GM12875 (cell line): Measurements from ENCODE around the gene KCNG2.

Source experiments
- H3K4me3 ChIP-seq: one replicate; pipeline ENCODE4 v1.5.1; 2011; ENCODE audit warnings: low read depth, low read length, control low read depth
- CTCF ChIP-seq: IDR thresholded peaks from 2 replicates; pipeline ENCODE4 v1.5.1; 2011; ENCODE audit warnings: low read depth, mild to moderate bottlenecking, control low read depth, inconsistent platforms, low read length, moderate library complexity, borderline replicate concordance; ENCODE audit not compliant: insufficient read depth

KCNG2 gene

GRCh38 chr18:79916546-79917168, 118.9 kb downstream of the KCNG2 start:
- TF ChIP-seq CTCF: no peak
- no peak overlapping the region for H3K4me3 ChIP-seq

GRCh38 chr18:79917169-79917852, 119.6 kb downstream of the KCNG2 start:
- no peak for TF ChIP-seq CTCF
- H3K4me3 ChIP-seq: no peak overlapping the region

- TF ChIP-seq CTCF: no peak
- no peak overlapping the region for H3K4me3 ChIP-seq
These were observed 120.3 kb downstream of the KCNG2 start for GRCh38 chr18:79917853-79918614.

- TF ChIP-seq CTCF: no peak
These were observed 120.9 kb downstream of the KCNG2 start for GRCh38 chr18:79918615-79919011.

GRCh38 chr18:79919089-79919488, 121.4 kb downstream of the KCNG2 start:
- TF ChIP-seq CTCF: no peak
- no peak overlapping the region for H3K4me3 ChIP-seq

More at GRCh38 chr18:79918615-79919011, 120.9 kb downstream of the KCNG2 start:
- H3K4me3 ChIP-seq: no peak overlapping the region

- H3K4me3 ChIP-seq: no peak overlapping the region
- TF ChIP-seq CTCF: no peak
These were observed 124.5 kb downstream of the KCNG2 start for GRCh38 chr18:79921984-79922965.
